Upper lobe of left lung (tissue), 4 donors: ENCODE data around the gene DOCK4.

Experiments used
- POLR2AphosphoS5 ChIP-seq, 2 donors: sonication (generic); formaldehyde crosslinking; IDR thresholded peaks; one replicate each; pipeline ENCODE4 v1.5.1; 2017; ENCODE audit warnings: antibody characterized with exemption in 2 of 2
- TF ChIP-seq, protein P1 (sequence below), 6 experiments: fragments of 450-650 bp in 4 of 6; fragments of 200-600 bp in 2 of 6; sonication (generic) in 2 of 6; IDR thresholded peaks; one replicate each; pipeline ENCODE4 v1.5.1; 2016 to 2019; ENCODE audit warnings: antibody characterized with exemption in 6 of 6

DNA sequence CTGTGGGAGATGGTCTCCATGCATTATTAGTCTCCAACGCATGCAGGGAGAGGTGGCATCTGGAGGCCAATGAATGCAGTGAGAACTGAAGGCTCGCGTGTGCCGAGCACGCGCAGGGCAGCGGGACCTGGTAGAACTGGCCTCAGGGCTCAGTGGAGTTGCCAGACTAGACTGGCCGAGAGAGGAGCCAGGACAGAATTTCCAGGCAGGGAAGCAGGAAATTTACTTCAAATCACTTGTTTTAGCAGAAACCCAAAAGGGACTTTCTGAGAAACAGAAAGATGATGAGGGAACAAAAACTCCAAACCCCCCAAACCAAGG lies 332.9 kb downstream of the DOCK4 start:
- TF ChIP-seq, protein P1, sequence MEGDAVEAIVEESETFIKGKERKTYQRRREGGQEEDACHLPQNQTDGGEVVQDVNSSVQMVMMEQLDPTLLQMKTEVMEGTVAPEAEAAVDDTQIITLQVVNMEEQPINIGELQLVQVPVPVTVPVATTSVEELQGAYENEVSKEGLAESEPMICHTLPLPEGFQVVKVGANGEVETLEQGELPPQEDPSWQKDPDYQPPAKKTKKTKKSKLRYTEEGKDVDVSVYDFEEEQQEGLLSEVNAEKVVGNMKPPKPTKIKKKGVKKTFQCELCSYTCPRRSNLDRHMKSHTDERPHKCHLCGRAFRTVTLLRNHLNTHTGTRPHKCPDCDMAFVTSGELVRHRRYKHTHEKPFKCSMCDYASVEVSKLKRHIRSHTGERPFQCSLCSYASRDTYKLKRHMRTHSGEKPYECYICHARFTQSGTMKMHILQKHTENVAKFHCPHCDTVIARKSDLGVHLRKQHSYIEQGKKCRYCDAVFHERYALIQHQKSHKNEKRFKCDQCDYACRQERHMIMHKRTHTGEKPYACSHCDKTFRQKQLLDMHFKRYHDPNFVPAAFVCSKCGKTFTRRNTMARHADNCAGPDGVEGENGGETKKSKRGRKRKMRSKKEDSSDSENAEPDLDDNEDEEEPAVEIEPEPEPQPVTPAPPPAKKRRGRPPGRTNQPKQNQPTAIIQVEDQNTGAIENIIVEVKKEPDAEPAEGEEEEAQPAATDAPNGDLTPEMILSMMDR (IDR thresholded peaks at IDR 0.05) = no peak
- no peak for TF ChIP-seq POLR2AphosphoS5 (IDR thresholded peaks at IDR 0.05)
